GM18873 (cell line): ENCODE data around the gene CIC.

Source experiments
- ATAC-seq: cut with Tn5 transposase; IDR thresholded peaks from one replicate; pipeline ENCODE4 v1.9.1; 2021; ENCODE audit warnings: mild to moderate bottlenecking, moderate library complexity, moderate number of reproducible peaks; ENCODE audit not compliant: unreplicated experiment, low FRiP score

CIC gene

DNA sequence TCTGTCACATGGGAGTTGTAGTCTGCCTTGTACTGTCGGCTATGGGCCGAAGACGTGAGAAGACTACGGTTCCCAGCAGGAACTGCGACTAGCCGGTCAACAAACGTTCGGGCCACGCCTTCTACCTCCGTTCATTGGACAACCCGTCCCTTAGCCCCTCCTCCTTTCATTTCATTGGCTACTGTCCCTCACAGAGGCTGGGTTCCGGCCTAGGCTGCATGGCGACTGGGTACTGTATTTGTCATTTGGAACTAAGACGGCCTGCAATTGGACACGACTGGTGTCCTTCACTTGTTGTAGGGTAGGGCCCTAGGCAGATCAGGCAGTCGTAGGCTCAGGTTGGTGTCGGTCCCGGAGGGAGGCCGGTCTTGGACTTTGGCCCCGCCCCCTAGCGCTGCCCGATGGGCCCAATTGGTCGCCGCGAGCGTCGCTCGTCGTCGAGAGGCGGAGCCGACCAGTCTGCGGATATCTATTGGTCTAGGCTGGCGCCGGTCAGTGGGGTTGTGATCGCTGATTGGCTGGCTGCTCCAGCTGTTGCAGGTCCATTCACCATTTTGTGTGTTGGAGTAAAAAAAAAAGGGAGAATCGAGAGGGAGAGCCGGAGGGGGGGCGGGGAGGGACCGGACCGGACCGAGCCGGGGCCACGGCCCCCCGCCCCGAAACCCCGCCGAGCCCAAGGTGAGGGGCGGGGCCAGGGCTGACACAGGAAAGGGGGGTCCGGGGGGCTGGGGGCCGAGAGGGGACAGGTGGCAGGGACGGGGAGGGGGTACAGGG lies at the start of gene CIC:
TSS of gene CIC (plus strand) at position 549 of the 774 bp plus-strand sequence. CDS start 2,532 bp downstream, outside the sequence.
- peak; percentile 73 for ATAC-seq

DNA sequence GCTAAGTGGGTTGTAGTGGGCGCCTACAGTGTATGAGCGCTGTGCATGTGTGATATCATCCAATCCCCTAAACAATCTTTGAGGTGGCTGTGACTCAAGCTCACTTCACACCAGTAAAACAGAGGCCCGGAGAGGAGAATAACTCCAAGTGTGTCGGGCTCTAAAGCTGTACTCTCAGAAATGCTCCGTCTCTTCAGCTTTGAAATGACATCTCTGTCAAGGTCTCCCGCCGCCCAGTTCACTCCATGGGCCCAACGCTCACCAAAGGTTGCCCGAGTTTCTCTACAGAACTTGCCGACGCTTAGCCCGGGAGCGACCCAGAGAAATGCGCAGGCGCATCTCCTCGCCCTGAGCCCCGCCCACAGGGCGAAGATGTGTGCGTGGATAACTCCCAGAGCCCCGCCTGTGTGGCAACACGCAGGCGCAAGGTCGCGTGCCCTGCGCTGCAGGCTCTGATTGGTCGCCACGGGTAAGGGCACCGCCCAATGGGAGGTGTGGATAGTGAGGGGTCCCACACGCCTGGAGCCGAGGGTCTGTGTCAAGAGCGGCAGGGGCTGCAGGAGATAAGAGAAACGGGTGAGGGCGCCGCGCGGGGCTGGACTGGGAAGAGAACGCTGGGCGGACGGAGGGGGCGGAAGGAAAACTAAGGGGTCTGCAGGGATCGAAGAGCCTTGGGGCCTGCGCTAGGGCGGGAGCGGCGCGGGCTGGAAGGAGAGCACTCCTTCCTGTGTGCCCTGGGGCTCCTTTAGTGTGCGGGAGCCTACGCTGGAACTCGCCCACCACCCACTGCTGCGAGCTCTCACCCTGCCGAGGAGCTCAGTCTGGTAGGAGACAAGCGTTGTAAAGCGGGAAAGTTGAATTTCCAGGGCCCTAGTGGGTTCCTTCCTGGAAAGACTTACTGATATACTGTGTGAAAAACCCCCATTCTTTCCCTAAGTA lies 49.0 kb upstream of the CIC start, which contains the start of gene ZNF526:
TSS of gene ZNF526 (plus strand) at position 501 of the 939 bp plus-strand sequence. CDS start 4,092 bp downstream, outside the sequence.
- ATAC-seq: peak; percentile 52

DNA sequence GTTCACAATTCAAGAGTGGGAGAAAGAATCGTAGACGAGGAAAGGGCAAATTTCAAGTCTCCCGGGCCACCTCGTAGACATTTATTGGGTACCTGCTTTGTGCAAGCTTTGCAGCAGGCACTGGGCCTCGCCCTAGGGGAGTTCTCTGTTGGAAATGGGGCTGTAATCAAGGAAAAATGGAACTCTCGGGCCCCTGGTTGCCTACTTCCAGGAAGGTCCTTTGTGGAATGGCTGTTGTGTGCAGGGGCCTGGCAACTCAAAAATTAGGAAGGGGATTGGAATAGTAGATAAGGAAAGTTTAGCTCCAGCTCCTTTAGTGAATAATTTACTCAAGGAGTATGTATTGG lies 48.3 kb upstream of the CIC start:
- no peak for ATAC-seq

DNA sequence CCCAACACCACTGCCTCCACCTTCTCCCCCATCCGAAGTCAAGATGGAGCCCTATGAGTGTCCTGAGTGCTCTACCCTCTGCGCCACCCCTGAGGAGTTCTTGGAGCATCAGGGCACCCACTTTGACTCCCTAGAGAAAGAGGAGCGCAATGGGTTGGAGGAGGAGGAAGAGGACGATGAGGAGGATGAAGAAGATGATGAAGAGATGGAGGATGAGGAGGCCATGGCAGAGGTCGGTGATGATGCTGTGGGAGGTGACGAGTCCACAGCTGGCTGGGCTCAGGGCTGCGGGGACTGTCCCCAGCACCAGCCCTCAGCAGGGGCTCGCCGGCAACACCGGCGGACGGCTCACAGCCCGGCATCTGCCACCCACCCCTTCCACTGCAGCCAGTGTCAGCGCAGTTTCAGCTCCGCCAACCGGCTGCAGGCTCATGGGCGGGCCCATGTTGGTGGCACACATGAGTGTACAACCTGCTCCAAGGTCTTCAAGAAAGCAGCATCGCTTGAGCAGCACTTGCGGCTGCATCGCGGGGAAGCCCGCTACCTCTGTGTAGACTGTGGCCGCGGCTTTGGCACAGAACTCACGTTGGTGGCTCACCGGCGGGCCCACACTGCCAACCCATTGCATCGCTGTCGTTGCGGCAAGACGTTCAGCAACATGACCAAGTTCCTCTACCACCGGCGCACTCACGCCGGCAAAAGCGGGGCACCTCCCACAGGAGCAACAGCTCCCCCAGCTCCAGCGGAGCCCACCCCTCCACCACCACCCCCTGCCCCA lies 43.9 kb upstream of the CIC start:
- no peak for ATAC-seq

DNA sequence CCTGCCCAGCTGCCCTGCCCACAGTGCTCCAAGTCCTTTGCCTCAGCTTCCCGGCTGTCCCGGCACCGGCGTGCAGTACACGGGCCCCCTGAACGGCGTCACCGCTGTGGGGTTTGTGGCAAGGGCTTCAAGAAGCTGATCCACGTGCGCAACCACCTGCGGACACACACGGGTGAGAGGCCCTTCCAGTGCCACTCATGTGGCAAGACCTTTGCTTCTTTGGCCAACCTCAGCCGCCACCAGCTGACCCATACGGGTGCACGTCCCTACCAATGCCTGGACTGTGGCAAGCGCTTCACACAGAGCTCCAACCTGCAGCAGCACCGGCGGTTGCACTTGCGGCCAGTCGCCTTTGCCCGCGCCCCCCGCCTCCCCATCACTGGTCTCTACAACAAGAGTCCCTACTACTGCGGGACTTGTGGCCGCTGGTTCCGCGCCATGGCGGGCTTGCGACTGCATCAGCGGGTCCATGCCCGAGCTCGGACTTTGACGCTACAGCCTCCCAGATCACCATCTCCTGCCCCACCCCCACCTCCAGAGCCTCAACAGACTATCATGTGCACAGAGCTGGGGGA lies 43.2 kb upstream of the CIC start:
- ATAC-seq: no peak

DNA sequence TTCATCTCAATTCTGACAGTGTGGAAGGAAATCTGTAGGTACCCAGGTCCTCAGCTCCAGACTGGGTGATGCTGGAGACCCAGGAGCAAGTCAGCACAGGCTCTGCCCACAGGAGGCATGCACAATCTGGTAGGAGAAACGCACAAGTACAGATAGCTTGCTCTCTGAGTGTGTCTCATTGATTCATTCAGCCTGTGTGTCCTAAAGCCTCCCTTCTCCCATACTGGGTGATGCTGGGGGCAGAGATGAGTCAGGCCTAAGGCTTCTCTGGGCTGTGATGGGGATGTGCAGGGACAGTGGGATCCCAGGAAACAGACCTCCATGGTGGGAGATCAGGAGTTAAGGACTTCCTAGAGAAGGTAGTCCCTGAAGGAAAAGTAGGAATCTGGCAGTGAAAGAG lies 42.2 kb upstream of the CIC start:
- no peak for ATAC-seq

DNA sequence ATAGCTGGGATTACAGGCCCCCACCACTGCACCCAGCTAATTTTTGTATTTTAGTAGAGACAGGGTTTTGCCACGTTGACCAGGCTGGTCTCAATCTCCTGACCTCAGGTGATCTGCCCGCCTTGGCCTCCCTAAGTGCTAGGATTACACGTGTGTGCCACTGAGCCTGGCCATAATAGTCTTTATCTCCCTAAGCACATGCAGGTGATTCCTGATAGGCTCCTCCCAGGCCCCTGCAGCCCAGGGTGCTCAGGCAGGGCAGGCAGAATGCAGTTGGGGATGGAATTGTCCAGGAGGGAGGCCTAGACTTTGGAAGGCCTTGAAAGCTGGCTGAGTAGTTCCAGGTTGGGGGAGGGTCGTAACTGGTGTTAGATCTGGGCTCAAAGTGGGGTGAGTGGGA lies 40.4 kb upstream of the CIC start:
- no peak for ATAC-seq

- no peak for ATAC-seq
Measured at GRCh38 chr19:42229301-42229854, 39.7 kb upstream of the CIC start.

DNA sequence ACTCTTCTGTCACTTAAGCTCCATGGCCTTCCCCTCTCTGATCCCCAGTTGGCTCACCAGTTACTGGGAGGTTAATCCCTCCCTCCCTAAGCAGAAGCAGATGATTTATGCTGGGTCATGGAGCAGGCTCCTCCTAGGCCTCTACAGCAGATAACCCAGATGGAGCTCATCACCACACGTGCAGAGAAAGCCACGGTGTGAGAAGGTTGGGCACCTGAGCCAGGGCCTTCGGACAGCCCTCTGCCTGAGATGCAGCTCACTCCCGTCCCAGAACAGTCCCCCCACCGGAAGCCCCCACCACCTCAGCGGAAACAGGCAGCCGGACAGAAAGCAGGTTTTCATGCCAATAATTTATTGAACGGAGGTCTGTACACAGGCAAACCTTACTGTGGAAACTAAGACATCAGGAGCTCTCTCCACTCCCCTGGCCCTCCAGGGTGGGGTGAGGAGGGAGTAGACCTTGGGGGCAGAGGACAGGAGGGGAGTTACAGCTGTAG lies 39.1 kb upstream of the CIC start:
- ATAC-seq: no peak

DNA sequence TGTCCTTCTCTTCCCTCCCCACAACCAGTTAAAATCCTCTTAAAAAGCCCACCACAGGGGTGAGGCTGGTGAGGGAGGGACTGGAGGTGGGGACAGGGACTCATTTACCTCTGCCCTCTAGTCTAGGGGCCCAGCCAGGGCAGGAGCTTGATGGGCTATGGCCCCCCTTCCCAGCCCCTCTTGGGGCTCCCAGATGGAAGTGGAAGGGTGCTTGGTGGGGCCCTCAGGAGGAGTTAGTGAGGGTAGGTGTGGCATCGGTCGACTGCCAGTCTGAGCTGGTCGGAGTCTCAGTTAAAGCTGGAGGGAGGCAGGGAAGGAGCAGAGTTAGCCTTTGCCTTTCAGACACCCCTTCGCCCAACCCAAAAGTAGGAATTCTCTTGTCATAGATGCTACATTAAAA lies 38.5 kb upstream of the CIC start:
- no peak for ATAC-seq

DNA sequence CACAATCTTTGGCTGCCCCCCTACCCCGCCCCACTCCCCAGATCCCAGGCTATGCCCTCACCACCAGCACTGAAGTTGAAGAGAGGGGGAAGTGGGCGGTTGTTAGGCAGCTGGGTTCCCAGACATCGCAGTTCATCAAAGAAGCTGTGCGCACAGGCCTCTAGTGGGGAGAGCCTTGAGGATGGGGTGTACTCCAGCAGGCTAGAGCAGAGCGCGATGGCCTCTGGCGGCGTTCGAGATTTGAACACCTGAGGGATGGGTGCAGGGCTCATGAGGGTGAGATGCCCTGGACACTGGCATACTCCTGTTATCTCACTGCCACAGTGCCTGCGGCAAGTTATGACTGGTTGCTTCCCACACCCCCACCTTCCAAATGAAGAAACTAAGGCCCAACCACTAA lies 36.6 kb upstream of the CIC start:
- ATAC-seq: no peak

DNA sequence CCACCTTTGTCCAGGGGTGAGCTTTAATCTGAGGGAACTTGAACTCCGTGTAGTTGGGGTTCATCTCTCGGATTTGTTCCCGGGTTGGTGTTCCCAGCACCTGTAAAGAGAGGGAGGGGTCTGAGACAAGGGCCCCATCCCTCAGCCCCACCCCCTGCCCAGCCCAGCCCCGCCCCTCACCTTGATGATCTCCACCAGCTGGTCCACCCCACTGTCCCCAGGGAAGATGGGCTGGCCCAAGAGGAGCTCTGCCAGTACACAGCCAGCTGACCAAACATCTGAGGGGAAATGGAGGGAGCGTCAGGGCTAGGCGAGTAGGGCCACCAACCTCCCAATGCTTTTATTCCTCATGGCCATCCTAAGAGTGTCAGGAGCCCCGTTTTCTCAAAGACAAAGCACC lies 35.9 kb upstream of the CIC start:
- no peak for ATAC-seq

DNA sequence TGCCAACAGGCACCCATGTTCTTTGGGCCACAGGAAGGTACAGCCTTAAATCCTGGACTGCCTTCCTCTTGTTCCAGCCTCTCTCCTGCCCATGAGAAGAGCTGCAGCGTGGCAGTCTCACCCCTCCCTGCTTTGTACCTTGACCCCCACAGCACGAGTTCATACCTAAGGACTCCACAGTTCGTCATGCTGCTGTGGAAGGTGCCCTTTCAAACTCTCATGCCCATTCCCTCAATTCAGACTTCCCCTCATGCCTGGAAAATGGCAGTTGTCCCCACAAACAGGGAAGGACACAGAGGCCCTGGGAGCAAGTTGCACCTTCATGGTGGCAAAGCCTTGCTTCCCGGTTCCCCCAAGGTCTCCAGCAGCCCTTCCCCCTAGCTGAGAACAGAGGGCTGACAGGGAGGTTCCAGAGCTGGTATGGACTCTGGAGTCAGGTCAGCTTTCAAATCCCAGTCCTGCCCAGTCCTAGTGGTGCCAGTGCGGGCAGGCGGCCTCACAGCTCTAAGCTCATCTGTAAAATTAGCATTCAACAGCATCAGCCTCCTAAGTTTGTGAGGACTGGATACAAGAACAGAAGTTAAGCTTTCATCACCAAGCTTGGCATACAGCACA lies 35.3 kb upstream of the CIC start:
- ATAC-seq: no peak

GRCh38 chr19:42234364-42234763 lies 34.7 kb upstream of the CIC start:
- no peak for ATAC-seq

DNA sequence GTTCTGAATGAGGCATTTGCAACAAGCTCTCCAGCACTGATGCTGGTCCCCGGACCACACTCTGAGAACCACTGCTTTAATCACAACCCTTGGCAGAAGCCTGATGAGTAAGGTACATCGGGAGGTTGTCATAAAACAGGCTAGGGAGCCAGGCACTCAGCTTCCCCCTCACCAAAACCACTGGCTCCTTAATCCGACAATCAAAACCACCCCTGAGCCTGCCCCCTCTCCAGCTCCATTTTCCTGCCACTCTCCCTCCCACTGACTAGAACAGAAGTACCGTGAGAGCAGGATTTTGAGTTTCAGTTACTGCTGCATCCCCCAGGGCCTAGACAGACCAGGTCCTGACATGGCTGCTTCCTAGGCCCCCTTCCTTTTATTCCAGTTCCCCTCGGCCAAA lies 33.9 kb upstream of the CIC start:
- ATAC-seq: no peak

GRCh38 chr19:42239544-42240220 lies 29.4 kb upstream of the CIC start:
- ATAC-seq: no peak

GRCh38 chr19:42241279-42241678 lies 27.8 kb upstream of the CIC start:
- no peak for ATAC-seq

GRCh38 chr19:42242069-42242511 lies 27.0 kb upstream of the CIC start:
- ATAC-seq: no peak
